Glutamatergic neuron (in vitro differentiated cells): ENCODE results near the gene SNRNP25. TPM values are rescaled to one million over a fixed set of nuclear protein-coding genes. Genes with fewer than 3 reads are reported as not detected.

Experiments
- DNase-seq: peaks from one replicate; pipeline ENCODE4 v3.0.0; 2022
- H3K27ac Mint-ChIP-seq: one replicate; pipeline ENCODE4 v1.8.0; 2020; ENCODE audit warnings: mild to moderate bottlenecking, mixed read lengths, inconsistent platforms; ENCODE audit not compliant: unreplicated experiment
- H3K27me3 Mint-ChIP-seq: one replicate; pipeline ENCODE4 v1.8.0; 2020; ENCODE audit warnings: mild to moderate bottlenecking, moderate library complexity, mixed read lengths, inconsistent platforms; ENCODE audit not compliant: unreplicated experiment
- H3K36me3 Mint-ChIP-seq: one replicate; pipeline ENCODE4 v1.8.0; 2020; ENCODE audit warnings: mild to moderate bottlenecking, mixed read lengths, inconsistent platforms; ENCODE audit not compliant: unreplicated experiment
- H3K4me1 Mint-ChIP-seq: one replicate; pipeline ENCODE4 v1.8.0; 2020; ENCODE audit warnings: mild to moderate bottlenecking, low read depth, mixed read lengths, inconsistent platforms; ENCODE audit not compliant: unreplicated experiment
- H3K4me3 Mint-ChIP-seq: one replicate; pipeline ENCODE4 v1.8.0; 2020; ENCODE audit warnings: mild to moderate bottlenecking, mixed read lengths, inconsistent platforms; ENCODE audit not compliant: unreplicated experiment
- H3K9me3 Mint-ChIP-seq: one replicate; pipeline ENCODE4 v1.8.0; 2020; ENCODE audit warnings: mild to moderate bottlenecking, moderate library complexity, mixed read lengths, inconsistent platforms; ENCODE audit not compliant: unreplicated experiment
- total RNA-seq: library from RNA; stranded (reverse); fragmentation: NEBNext Ultra II Directional; extraction: Animal tissue kit (Norgen Biotek cat#: 25700); gene quantifications from one replicate; pipeline ENCODE4 v1.2.1, GENCODE V29; 2021; ENCODE audit not compliant: unreplicated experiment
- TF ChIP-seq, protein P1 (sequence below): fragments of 200-600 bp; sonication (generic); IDR thresholded peaks from one replicate; pipeline ENCODE4 v1.5.0; 2021; ENCODE audit not compliant: partially characterized antibody, unreplicated experiment

SNRNP25 gene
- total RNA-seq, 1 donor from 2014 or later: 21.5 TPM

DNA sequence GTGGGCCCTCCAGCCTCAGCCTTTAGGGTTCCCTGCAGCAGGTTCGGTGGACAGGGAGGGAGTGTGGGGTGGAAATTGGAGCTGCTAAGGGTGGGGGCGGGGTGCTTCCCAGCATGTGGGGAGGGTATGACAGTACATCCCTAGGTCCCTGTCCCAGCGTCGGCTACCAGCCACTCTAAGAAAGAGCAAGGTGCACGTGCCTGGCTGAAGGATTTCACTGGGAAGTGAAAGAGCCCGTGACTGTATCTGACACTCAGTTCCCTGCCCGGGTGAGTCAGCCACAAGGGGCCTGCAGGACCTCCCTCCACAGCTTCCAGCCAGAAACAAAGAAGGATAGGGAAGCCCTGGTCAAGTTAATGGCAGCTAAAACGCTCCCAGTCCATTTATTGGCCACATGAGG, 4.1 kb downstream of the SNRNP25 start:
- H3K27me3 Mint-ChIP-seq: peaks cover 10% of the 10 kb centered on the region
- H3K9me3 Mint-ChIP-seq: no peaks in the 10 kb centered on the region
- H3K27ac Mint-ChIP-seq: no peak overlapping the region
- TF ChIP-seq, protein P1, sequence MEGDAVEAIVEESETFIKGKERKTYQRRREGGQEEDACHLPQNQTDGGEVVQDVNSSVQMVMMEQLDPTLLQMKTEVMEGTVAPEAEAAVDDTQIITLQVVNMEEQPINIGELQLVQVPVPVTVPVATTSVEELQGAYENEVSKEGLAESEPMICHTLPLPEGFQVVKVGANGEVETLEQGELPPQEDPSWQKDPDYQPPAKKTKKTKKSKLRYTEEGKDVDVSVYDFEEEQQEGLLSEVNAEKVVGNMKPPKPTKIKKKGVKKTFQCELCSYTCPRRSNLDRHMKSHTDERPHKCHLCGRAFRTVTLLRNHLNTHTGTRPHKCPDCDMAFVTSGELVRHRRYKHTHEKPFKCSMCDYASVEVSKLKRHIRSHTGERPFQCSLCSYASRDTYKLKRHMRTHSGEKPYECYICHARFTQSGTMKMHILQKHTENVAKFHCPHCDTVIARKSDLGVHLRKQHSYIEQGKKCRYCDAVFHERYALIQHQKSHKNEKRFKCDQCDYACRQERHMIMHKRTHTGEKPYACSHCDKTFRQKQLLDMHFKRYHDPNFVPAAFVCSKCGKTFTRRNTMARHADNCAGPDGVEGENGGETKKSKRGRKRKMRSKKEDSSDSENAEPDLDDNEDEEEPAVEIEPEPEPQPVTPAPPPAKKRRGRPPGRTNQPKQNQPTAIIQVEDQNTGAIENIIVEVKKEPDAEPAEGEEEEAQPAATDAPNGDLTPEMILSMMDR: no peak
- peaks cover 5% of the 10 kb centered on the region for H3K4me1 Mint-ChIP-seq
- no peak for DNase-seq
- H3K36me3 Mint-ChIP-seq: peaks cover 13% of the 10 kb centered on the region
- H3K4me3 Mint-ChIP-seq: no peak overlapping the region

GRCh38 chr16:58491-59439, 5.1 kb downstream of the SNRNP25 start:
- TF ChIP-seq, protein P1: no peak
- no peak overlapping the region for H3K4me3 Mint-ChIP-seq
- H3K27me3 Mint-ChIP-seq: peaks cover 6% of the 10 kb centered on the region
- no peaks in the 10 kb centered on the region for H3K9me3 Mint-ChIP-seq
- H3K4me1 Mint-ChIP-seq: peaks cover 1% of the 10 kb centered on the region
- H3K36me3 Mint-ChIP-seq: peaks cover 13% of the 10 kb centered on the region
- no peak for DNase-seq
- no peak overlapping the region for H3K27ac Mint-ChIP-seq

- Mint-ChIP-seq H3K27me3 (peaks cover 6% of the 10 kb centered on the region), H3K36me3 (peaks cover 13% of the 10 kb centered on the region), H3K4me3 (no peak overlapping the region), H3K9me3 (no peaks in the 10 kb centered on the region), H3K27ac (no peak overlapping the region), H3K4me1 (peaks cover 1% of the 10 kb centered on the region)
- TF ChIP-seq, protein P1: no peak
- DNase-seq: no peak
These were observed 5.9 kb downstream of the SNRNP25 start for GRCh38 chr16:59440-60059.

GRCh38 chr16:60166-60565, 6.5 kb downstream of the SNRNP25 start:
- Mint-ChIP-seq H3K4me1 (no peaks in the 10 kb centered on the region), H3K9me3 (no peaks in the 10 kb centered on the region), H3K27ac (no peak overlapping the region), H3K36me3 (peaks cover 13% of the 10 kb centered on the region), H3K4me3 (no peak overlapping the region), H3K27me3 (peaks cover 8% of the 10 kb centered on the region)
- TF ChIP-seq, protein P1: no peak
- DNase-seq: no peak
